ENCODE data around the gene CDK5R1. TPM values are rescaled to one million over a fixed set of nuclear protein-coding genes. Genes with fewer than 3 reads are reported as not detected.

Gene CDK5R1
- total RNA-seq, 2 donors from 2014 or later = 1.0 to 1.6 TPM

GRCh38 chr17:32489320-32490100 is 2.7 kb downstream of the CDK5R1 start:
- Histone ChIP-seq H3K36me3 (replicated peaks in 1 of 2; ENCODE audit: insufficient read depth in 1 of 2, low read depth in 2 of 2) (no peaks in the 10 kb centered on the region), H3K9me3 (no peaks in the 10 kb centered on the region), H3K27ac (no peak overlapping the region), H3K27me3 (no peaks in the 10 kb centered on the region), H3K4me3 (no peak overlapping the region), H3K4me1 (peaks cover 25% of the 10 kb centered on the region)
- intact Hi-C loops (cut with DNase I) = loop anchor here (10.0 kb wide), 1 partner anchor 255 kb away; no protein-coding TSS in a partner anchor
- TF ChIP-seq CTCF (IDR thresholded peaks at IDR 0.05) (no peak), POLR2A (IDR thresholded peaks at IDR 0.05) (no peak)
- WGBS, 2 donors = 52 to 74% methylated on average over 9 to 10 of the region's 10 CpGs
- no peak for DNase-seq
- no peak for ATAC-seq

DNA sequence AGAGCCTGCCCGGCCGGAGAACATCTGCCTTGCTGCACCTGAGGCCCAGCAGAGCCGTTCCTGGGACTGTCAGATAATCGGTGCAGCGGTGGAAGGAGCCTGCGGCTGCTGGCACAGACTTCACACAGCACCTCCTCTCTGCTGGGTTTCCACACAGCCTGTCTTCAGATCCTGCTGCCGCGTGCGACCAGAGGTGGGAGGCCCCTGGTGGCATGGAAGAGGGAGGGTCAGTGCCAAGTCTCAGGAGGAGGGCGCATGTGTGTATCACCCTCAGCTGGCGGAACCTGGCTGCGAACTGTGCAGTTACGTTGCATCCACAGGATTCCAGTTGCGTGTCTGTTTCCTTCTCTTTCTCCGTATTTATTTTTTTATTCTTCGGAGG is 3.3 kb downstream of the CDK5R1 start:
- no peak overlapping the region for H3K27ac ChIP-seq
- intact Hi-C loops (cut with DNase I) = loop anchor here (10.0 kb wide), 1 partner anchor 255 kb away; no protein-coding TSS in a partner anchor
- no peaks in the 10 kb centered on the region for H3K36me3 ChIP-seq (replicated peaks in 1 of 2; ENCODE audit: insufficient read depth in 1 of 2, low read depth in 2 of 2)
- no peak for ATAC-seq
- H3K27me3 ChIP-seq = no peaks in the 10 kb centered on the region
- no peak overlapping the region for H3K4me3 ChIP-seq
- peak in 1 of 4 donors; percentile 18 for DNase-seq
- H3K9me3 ChIP-seq = no peaks in the 10 kb centered on the region
- WGBS, 2 donors = 72 to 81% methylated on average over 15 of the region's 16 CpGs
- H3K4me1 ChIP-seq = peaks cover 25% of the 10 kb centered on the region
- no peak for TF ChIP-seq POLR2A (IDR thresholded peaks at IDR 0.05)

DNA sequence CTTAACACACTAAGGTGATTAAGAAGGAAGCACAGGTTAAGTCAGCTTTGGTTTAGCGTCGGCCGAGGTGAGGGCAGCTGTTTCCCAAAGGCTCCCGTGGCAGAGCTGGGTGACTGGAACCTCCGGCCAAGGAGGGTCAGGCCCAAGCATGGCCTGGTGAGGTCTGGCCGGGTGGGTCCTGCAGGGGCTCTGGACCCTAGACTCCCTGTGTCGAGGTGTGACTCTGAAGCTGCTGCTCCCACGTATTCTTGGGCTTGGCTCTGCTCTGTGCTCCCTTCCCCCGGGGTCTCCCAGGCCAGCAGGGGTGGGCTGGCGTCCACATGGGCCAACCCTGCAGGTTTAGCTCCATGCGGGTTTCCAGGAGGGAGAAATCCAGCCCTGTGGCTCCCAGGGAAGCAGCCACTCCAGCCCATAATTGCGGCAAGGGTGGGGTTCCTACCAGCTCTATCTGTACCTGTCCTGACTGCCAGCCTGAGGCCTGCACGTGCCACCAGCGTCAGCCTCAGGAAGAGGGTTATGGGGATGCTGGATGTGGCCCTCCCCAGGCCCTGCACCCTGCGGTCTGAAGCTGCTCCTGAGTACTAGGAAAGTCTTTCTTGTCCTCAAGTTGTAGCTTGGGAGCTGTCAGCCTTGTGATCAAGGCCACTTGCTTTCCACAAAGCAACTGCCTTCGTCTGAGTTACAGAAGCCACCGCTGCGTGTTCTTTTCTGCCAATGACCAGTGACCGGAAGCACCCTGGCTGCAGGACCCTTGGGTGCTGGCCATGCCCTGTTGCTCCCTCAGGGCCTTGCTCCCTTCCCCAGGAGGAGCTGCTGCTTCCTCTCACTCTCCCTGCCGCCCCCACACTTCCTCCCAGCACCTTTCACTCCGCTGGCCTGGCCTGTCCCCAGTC is 4.8 kb downstream of the CDK5R1 start:
- TF ChIP-seq POLR2A (IDR thresholded peaks at IDR 0.05) (no peak), CTCF (IDR thresholded peaks at IDR 0.05) (no peak)
- DNase-seq = no peak
- H3K4me3 ChIP-seq = no peak overlapping the region
- intact Hi-C loops (cut with DNase I) = loop anchor here (10.0 kb wide), 1 partner anchor 253 kb away; no protein-coding TSS in a partner anchor
- H3K27ac ChIP-seq = no peak overlapping the region
- H3K9me3 ChIP-seq = no peaks in the 10 kb centered on the region
- whole genome bisulfite sequencing, 2 donors = 86 to 94% methylated on average over 6 to 21 of the region's 21 CpGs
- peaks cover 23% of the 10 kb centered on the region for H3K4me1 ChIP-seq
- no peak for ATAC-seq
- H3K27me3 ChIP-seq = no peaks in the 10 kb centered on the region
- H3K36me3 ChIP-seq (replicated peaks in 1 of 2; ENCODE audit: insufficient read depth in 1 of 2, low read depth in 2 of 2) = no peaks in the 10 kb centered on the region

DNA sequence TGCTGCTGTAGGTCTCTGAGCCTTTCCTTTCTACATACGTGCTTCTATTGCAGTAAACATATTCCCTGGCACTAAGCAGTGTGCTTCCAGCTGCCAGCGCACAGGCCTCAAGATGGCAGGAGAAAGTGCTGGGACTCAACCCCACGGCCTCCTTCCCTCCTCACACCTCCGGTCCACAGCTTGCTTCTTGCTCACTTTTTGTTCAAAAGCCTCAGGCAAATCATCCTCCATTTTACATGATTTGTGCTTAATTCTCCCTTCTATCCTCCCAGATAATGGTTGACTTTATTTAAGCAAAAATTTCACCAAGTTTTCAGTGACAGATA is 5.4 kb downstream of the CDK5R1 start:
- Histone ChIP-seq H3K4me1 (peaks cover 23% of the 10 kb centered on the region), H3K36me3 (replicated peaks in 1 of 2; ENCODE audit: insufficient read depth in 1 of 2, low read depth in 2 of 2) (no peaks in the 10 kb centered on the region), H3K9me3 (no peaks in the 10 kb centered on the region), H3K27me3 (no peaks in the 10 kb centered on the region), H3K4me3 (no peak overlapping the region), H3K27ac (no peak overlapping the region)
- ATAC-seq (no peak), DNase-seq (no peak)
- TF ChIP-seq CTCF (IDR thresholded peaks at IDR 0.05) (no peak), POLR2A (IDR thresholded peaks at IDR 0.05) (no peak)
- WGBS, 2 donors = 82 to 86% methylated on average over 4 of the region's 4 CpGs
- intact Hi-C loops (cut with DNase I) = loop anchor here (10.0 kb wide), 1 partner anchor 253 kb away; no protein-coding TSS in a partner anchor

DNA sequence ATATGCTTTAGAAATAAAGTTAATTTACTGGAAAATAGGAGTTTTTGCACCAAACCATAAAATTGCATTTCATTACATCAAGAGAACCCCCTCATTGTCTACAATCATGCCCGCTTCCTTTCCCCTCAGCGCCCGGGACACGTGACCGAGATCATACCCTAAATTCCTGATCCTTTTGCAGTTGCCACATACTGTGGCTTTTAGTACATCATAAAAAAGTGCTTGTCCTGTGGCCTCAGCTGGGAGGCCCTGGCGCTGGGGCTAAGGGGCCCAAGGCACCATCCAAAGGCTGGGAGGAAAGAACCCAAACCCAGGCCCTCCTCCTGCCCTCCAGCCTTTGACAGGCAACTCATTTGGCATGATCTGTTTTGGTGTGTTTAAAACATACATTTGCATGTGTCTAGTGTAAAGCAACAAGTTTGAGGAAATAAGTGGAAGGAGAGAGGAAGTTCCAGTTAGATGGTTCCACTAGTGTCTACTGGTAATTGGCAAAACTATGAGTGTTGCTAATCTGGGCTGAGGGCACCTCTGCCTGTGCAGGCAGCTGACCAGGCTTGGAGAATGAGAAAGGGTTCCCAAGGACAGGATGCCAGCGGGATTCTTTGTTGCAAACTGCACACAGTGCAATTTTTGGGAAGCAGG is 6.0 kb downstream of the CDK5R1 start:
- Histone ChIP-seq H3K27ac (no peak overlapping the region), H3K4me3 (no peak overlapping the region), H3K27me3 (no peaks in the 10 kb centered on the region), H3K9me3 (no peaks in the 10 kb centered on the region), H3K36me3 (replicated peaks in 1 of 2; ENCODE audit: insufficient read depth in 1 of 2, low read depth in 2 of 2) (no peaks in the 10 kb centered on the region), H3K4me1 (peaks cover 18% of the 10 kb centered on the region)
- WGBS, 2 donors = 87 to 94% methylated on average over 7 of the region's 7 CpGs
- DNase-seq = no peak
- no peak for TF ChIP-seq CTCF (IDR thresholded peaks at IDR 0.05)
- TF ChIP-seq POLR2A (IDR thresholded peaks at IDR 0.05) = no peak
- intact Hi-C loops (cut with DNase I) = loop anchor here (10.0 kb wide), 1 partner anchor 252 kb away; no protein-coding TSS in a partner anchor
- ATAC-seq = no peak

Measured in body of pancreas (tissue), 4 donors.